ENCODE measurements around the gene OPN4.

The OPN4 gene

GRCh38 chr10:86653987-86654386 is 360 bp upstream of the OPN4 start:
- no peak overlapping the region for H3K27ac Mint-ChIP-seq
- H3K4me1 Mint-ChIP-seq = no peaks in the 10 kb centered on the region
- H3K4me3 Mint-ChIP-seq = no peak overlapping the region
- no peaks in the 10 kb centered on the region for H3K9me3 Mint-ChIP-seq
- H3K36me3 Mint-ChIP-seq = no peaks in the 10 kb centered on the region
- H3K27me3 Mint-ChIP-seq = no peaks in the 10 kb centered on the region

DNA sequence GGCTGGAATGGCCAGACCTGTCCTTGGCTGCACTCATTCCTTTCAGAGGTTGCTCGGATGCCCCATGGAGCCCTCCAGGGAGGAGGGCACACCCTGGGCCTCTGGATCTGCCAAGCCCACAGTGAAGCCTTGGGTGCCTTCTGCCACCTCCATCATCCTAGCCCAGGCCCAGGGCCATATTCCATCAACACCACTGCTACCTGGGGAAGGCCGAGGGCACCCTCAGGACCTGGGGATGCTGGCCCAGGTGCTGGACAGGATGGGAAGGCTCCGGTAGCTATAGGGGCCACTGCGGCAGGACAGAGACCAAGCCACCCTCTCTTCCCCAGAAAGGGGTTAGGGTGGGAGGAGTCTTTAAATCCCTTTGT is 810 bp downstream of the OPN4 start:
- Mint-ChIP-seq H3K36me3 (no peaks in the 10 kb centered on the region), H3K4me3 (no peak overlapping the region), H3K27ac (no peak overlapping the region), H3K27me3 (no peaks in the 10 kb centered on the region), H3K9me3 (no peaks in the 10 kb centered on the region), H3K4me1 (no peaks in the 10 kb centered on the region)

GRCh38 chr10:86655596-86655995 is 1.2 kb downstream of the OPN4 start:
- no peaks in the 10 kb centered on the region for H3K9me3 Mint-ChIP-seq
- no peak overlapping the region for H3K4me3 Mint-ChIP-seq
- H3K27me3 Mint-ChIP-seq = no peaks in the 10 kb centered on the region
- H3K27ac Mint-ChIP-seq = no peak overlapping the region
- H3K36me3 Mint-ChIP-seq = no peaks in the 10 kb centered on the region
- H3K4me1 Mint-ChIP-seq = no peaks in the 10 kb centered on the region

DNA sequence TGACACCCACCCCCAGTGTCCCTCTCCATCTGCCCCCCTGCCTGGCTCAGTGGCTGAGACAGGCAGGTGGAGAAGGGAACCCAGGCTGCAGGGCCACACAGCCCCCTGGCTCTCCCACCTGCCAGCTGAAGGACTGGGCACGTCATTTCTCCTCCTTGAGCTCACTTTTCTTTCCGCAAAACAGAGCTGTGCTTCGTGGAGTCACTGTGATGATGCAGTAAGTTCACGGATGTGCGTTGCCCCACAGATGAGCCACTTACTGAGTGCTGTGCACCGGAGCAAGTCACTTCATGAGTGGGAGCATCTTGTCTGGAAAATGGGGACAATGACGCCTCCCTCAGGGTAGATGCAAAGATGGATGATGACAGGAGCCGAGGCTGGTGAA is 2.7 kb downstream of the OPN4 start:
- H3K4me3 Mint-ChIP-seq = no peak overlapping the region
- no peaks in the 10 kb centered on the region for H3K9me3 Mint-ChIP-seq
- H3K36me3 Mint-ChIP-seq = no peaks in the 10 kb centered on the region
- H3K4me1 Mint-ChIP-seq = no peaks in the 10 kb centered on the region
- H3K27ac Mint-ChIP-seq = no peak overlapping the region
- H3K27me3 Mint-ChIP-seq = no peaks in the 10 kb centered on the region

DNA sequence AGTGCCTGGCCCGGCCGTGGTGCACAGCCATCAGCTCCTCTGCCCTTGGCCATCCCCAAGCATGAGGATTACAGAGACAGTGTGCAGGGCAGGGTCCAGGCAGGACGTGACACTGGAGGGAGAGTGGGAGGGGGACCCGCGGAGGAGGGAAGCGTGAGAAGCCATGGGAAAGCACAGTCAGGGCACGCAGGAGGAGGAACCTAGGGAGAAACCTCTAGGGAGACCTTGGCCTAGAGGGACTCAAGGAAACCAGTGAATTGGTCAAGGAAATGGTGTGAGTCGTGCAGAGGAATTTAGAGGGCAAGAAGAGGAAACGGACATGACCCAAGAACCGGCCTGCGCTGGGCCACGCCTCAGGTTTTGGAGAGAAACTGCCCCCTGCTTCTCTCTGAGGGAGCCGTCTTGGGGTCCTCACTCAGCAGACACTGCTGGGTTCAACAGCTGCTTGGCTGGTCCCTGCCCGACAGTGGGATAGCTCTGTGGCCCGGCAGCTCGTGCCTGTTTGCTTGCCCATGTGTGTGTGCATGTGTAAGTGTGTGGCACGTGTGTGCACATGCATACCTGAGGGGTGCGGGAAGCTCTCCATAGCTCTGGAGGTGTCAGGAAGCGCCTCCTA is 3.2 kb downstream of the OPN4 start:
- no peaks in the 10 kb centered on the region for H3K36me3 Mint-ChIP-seq
- H3K4me3 Mint-ChIP-seq = no peak overlapping the region
- H3K4me1 Mint-ChIP-seq = no peaks in the 10 kb centered on the region
- no peaks in the 10 kb centered on the region for H3K9me3 Mint-ChIP-seq
- no peak overlapping the region for H3K27ac Mint-ChIP-seq
- no peaks in the 10 kb centered on the region for H3K27me3 Mint-ChIP-seq

GRCh38 chr10:86658261-86658741 is 4.0 kb downstream of the OPN4 start:
- no peaks in the 10 kb centered on the region for H3K9me3 Mint-ChIP-seq

DNA sequence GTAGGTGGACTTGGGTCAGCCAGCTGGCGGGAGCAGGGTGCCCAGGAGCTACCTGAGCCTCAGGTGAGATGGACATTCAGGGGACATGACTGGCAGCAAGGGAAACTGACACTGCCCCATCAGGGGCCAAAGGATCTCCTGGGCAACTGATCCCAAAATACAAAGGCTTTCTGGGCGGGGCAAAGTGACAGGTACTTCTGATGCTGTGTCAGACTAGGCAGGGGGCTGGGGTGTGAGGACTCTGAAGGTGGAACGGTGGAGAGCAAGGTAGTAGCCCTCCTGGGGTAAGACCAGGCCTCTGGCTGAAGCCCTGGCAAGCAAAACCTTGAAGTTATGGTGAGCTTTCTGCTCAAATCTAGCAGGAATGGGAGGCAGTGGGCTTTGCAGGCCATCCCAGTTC is 4.4 kb downstream of the OPN4 start:
- Mint-ChIP-seq H3K27me3 (no peaks in the 10 kb centered on the region), H3K9me3 (no peaks in the 10 kb centered on the region), H3K27ac (no peak overlapping the region), H3K36me3 (no peaks in the 10 kb centered on the region), H3K4me1 (no peaks in the 10 kb centered on the region), H3K4me3 (no peak overlapping the region)

More at GRCh38 chr10:86658261-86658741, 4.0 kb downstream of the OPN4 start:
- H3K27ac Mint-ChIP-seq = no peak overlapping the region
- H3K27me3 Mint-ChIP-seq = no peaks in the 10 kb centered on the region
- H3K4me3 Mint-ChIP-seq = no peak overlapping the region
- no peaks in the 10 kb centered on the region for H3K4me1 Mint-ChIP-seq
- H3K36me3 Mint-ChIP-seq = no peaks in the 10 kb centered on the region

- Mint-ChIP-seq H3K27me3 (no peaks in the 10 kb centered on the region), H3K36me3 (no peaks in the 10 kb centered on the region), H3K4me1 (no peaks in the 10 kb centered on the region), H3K4me3 (no peak overlapping the region), H3K27ac (no peak overlapping the region), H3K9me3 (no peaks in the 10 kb centered on the region)
These were observed 4.9 kb downstream of the OPN4 start for GRCh38 chr10:86659161-86659691.

- no peaks in the 10 kb centered on the region for H3K4me1 Mint-ChIP-seq
- no peak overlapping the region for H3K27ac Mint-ChIP-seq
- H3K4me3 Mint-ChIP-seq = no peak overlapping the region
These were observed 5.5 kb downstream of the OPN4 start for GRCh38 chr10:86659721-86660453.

DNA sequence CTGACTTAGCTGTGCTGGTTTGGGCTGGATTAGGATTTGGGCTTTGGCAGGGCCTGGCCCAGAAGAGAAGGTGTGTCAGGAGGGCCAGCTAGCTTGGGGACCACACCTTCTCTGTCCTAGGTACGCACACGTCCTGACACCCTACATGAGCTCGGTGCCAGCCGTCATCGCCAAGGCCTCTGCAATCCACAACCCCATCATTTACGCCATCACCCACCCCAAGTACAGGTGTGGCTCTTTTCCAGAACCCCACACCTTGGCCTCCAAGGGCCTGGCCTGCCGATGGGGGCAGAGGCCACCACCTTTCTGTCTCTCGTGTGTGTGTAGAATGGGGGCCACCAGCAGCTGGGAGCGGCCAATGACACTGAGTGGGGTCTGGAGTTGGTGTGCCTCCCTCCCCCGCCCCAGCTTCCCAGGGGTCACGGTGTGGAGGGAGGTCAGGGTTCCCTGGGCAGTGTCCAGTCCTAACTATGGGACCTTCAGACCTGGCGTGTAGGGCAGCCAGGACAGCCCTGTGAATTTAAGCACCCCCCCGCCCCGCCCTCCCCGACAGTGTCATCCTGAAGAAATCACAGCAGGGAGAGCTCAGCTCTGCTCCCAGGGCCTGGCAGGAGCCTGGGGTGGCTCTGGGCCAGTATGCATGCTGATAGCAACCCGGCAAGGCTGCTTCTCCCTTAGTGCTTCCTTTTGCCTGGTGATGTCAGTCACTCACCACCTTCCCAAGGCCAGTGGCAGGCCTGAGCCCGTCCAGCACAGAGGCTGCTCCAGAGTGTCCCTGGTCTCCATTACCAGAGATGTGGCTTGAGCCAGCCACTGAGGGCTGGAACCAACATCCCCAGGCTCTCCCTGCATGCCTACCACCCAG is 7.0 kb downstream of the OPN4 start:
- Mint-ChIP-seq H3K4me3 (no peak overlapping the region), H3K27me3 (no peaks in the 10 kb centered on the region), H3K4me1 (no peaks in the 10 kb centered on the region), H3K36me3 (no peaks in the 10 kb centered on the region), H3K27ac (no peak overlapping the region), H3K9me3 (no peaks in the 10 kb centered on the region)

More at GRCh38 chr10:86659721-86660453, 5.5 kb downstream of the OPN4 start:
- H3K9me3 Mint-ChIP-seq = no peaks in the 10 kb centered on the region
- H3K27me3 Mint-ChIP-seq = no peaks in the 10 kb centered on the region
- no peaks in the 10 kb centered on the region for H3K36me3 Mint-ChIP-seq

DNA sequence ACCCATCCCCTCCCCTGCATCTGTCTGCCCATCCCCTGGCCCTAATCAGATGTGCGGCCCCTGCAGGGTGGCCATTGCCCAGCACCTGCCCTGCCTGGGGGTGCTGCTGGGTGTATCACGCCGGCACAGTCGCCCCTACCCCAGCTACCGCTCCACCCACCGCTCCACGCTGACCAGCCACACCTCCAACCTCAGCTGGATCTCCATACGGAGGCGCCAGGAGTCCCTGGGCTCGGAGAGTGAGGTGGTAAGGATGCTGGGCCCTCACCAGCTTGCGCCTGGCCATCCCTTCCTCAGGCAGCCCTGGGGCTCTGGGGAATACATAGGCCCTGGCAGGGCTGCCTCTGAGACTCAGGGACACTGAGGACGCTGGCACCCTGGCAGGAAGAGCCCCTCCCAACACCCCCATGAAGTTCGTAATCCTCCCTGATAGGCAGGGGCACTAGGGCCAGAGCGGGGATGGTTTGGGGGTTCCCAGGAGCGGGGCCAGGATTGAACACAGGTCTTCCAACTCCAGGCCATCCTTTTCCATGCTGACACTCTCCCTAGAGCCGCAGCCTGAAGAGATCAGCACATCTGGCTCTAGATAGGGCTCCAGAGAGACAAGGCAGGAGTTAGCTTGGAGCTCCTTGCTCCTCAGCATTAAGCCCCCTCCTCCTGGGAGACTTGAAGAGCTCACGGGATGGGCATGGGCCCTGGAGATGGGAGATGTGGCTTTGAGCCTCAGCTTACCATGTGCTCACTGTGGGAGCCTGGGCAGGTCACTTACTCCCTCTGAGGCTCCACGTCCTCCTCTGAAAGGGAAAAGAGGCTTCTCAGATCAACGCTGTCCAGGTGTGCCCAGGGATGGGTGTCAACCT is 8.1 kb downstream of the OPN4 start:
- H3K27ac Mint-ChIP-seq = no peak overlapping the region
- H3K27me3 Mint-ChIP-seq = no peaks in the 10 kb centered on the region
- H3K4me1 Mint-ChIP-seq = no peaks in the 10 kb centered on the region
- H3K36me3 Mint-ChIP-seq = no peaks in the 10 kb centered on the region
- H3K4me3 Mint-ChIP-seq = no peak overlapping the region
- H3K9me3 Mint-ChIP-seq = no peaks in the 10 kb centered on the region

DNA sequence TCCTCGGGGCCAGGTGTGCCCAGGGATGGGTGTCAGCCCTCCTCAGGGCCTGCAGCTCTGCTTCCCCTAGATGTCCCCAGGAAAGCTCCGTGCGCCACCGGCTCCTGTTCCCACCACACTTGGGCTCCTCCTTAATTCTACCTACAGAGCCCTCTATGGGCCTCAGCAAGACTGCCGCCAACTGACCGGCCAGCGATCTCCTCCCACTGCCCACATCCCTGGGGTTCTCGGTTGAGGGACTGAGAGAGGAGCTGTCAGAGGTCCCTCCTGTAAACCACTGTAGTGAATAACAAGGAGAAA is 8.6 kb downstream of the OPN4 start:
- no peaks in the 10 kb centered on the region for H3K36me3 Mint-ChIP-seq
- no peak overlapping the region for H3K27ac Mint-ChIP-seq
- no peaks in the 10 kb centered on the region for H3K4me1 Mint-ChIP-seq
- H3K27me3 Mint-ChIP-seq = no peaks in the 10 kb centered on the region
- no peak overlapping the region for H3K4me3 Mint-ChIP-seq
- H3K9me3 Mint-ChIP-seq = no peaks in the 10 kb centered on the region

GRCh38 chr10:86663576-86664339 is 9.4 kb downstream of the OPN4 start:
- H3K9me3 Mint-ChIP-seq = no peaks in the 10 kb centered on the region
- H3K36me3 Mint-ChIP-seq = no peaks in the 10 kb centered on the region
- H3K4me1 Mint-ChIP-seq = no peaks in the 10 kb centered on the region
- H3K27me3 Mint-ChIP-seq = no peaks in the 10 kb centered on the region
- H3K4me3 Mint-ChIP-seq = no peak overlapping the region
- H3K27ac Mint-ChIP-seq = no peak overlapping the region

DNA sequence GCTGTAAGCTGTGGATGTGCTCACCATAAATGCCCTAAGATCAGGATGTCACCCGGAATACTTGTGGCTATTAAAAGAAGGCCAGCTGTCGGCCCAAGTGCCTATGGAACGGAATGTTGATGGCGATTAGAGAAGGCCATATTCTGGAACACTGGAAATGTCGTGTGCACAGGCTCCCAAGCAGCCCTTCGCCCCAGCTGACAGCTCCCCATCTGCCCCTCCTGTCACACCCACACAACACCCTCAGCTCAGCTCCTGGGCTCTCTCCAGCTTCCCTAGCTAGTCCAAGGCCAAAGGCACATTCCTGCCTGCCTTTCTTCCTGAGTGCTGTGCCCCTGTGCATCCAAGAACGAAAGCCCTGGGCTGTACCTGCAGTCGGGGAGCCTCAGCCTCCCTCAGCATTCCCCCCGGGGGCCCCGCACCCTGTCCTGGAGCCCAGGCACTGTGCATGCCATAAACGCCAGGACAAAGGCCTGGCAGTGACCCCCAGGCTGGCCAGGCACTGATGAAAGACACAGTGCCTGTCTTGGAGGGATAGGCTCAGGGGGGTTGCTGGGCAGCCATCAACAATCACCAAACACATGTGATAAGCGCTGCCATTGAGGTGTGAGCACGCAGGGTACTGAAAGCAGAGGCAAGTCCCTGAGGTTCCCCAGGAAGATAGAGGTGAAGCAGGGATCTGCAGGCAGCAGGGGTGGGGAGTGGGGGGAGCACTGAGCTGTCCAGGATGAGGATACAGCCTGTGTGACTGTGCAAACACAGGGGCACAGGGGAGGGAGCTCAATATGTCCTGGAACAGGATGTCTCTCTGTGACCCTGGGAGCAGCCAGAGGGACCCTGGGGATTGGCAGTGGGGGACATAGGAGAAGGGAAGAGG is 10.2 kb downstream of the OPN4 start:
- no peaks in the 10 kb centered on the region for H3K9me3 Mint-ChIP-seq
- H3K4me3 Mint-ChIP-seq = no peak overlapping the region
- no peaks in the 10 kb centered on the region for H3K27me3 Mint-ChIP-seq
- H3K4me1 Mint-ChIP-seq = no peaks in the 10 kb centered on the region
- no peaks in the 10 kb centered on the region for H3K36me3 Mint-ChIP-seq
- no peak overlapping the region for H3K27ac Mint-ChIP-seq
